ENCODE results near the gene CPTP. TPM values are rescaled to one million over a fixed set of nuclear protein-coding genes. Genes with fewer than 3 reads are reported as not detected.

Gene CPTP
- total and polyA plus RNA-seq, 4 donors: 7.9 to 45.1 (median 22.5) TPM

DNA sequence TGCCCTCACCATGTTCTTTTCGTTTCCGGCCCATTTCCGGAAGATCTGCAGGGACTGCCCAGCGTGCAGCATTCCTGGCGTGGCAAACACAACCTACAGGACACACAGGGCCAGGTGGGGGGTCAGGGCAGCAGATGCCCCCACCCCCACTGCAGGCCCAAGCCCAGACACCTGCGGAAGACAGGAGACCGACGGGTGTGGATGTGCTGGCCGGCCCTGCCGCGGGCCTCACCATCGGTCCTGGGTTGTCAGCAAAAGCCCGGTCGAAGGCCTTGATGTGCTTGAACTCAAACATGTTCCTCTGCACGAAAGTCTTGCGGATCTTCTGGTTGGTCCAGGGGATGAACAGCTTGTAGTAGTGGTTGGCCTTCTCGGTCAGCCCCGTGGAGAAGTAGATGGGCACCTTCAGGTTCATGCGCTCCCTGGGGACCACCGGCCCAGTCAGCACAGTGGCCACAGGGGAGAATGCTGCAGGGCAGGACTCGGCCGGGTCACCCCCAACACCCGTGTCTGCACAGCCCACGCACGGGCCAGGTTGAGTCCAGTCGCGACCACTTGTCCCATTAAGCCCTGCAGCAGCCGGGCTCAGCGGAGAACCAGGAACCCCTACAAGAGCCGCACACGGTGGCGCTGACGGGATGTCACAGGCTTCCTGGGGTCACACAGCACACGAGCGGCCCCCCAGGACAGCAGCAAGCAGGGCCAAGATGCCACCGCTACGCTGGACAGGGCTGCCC, 10.9 kb upstream of the CPTP start:
- Histone ChIP-seq H3K27ac (ENCODE audit: low read depth in 1 of 2, low read length in 2 of 2) (no peak overlapping the region), H3K9ac (ENCODE audit: low read depth in 1 of 2, low read length in 2 of 2) (no peak overlapping the region), H3K9me3 (ENCODE audit: control insufficient read depth in 4 of 4, low read length in 3 of 4) (no peaks in the 10 kb centered on the region), H3K36me3 (ENCODE audit: control insufficient read depth in 4 of 4, insufficient read depth in 3 of 4, low read depth in 1 of 4, low read length in 3 of 4) (peaks cover 3 to 38% (median 19%) of the 10 kb centered on the region in 4 donors), H3K4me1 (ENCODE audit: control insufficient read depth in 4 of 4, insufficient read depth in 4 of 4, low read length in 3 of 4) (peaks cover 6 to 14% (median 10%) of the 10 kb centered on the region in 4 donors), H3K4me3 (ENCODE audit: low read depth in 1 of 3, low read length in 3 of 3) (no peak overlapping the region), H3K27me3 (ENCODE audit: control insufficient read depth in 4 of 4, insufficient read depth in 4 of 4, low read length in 3 of 4) (no peaks in the 10 kb centered on the region)
- DNase-seq (ENCODE audit: low spot score): no peak
- no peak for TF ChIP-seq SP1 (IDR thresholded peaks at IDR 0.05)
- no peak for TF ChIP-seq HNF4A (conservative IDR thresholded peaks at IDR 0.05)
- TF ChIP-seq, protein P1, sequence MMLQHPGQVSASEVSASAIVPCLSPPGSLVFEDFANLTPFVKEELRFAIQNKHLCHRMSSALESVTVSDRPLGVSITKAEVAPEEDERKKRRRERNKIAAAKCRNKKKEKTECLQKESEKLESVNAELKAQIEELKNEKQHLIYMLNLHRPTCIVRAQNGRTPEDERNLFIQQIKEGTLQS (IDR thresholded peaks at IDR 0.05): no peak
- TF ChIP-seq CTCF (IDR thresholded peaks at IDR 0.05; ENCODE audit: low read depth, low read length, missing input control): no peak
- TF ChIP-seq ZBTB33 (IDR thresholded peaks at IDR 0.05): no peak
- no peak for TF ChIP-seq TAF1 (conservative IDR thresholded peaks at IDR 0.05)
- no peak for TF ChIP-seq FOXA1 (IDR thresholded peaks at IDR 0.05)
- no peak for TF ChIP-seq YY1 (IDR thresholded peaks at IDR 0.05)
- TF ChIP-seq, protein P2, sequence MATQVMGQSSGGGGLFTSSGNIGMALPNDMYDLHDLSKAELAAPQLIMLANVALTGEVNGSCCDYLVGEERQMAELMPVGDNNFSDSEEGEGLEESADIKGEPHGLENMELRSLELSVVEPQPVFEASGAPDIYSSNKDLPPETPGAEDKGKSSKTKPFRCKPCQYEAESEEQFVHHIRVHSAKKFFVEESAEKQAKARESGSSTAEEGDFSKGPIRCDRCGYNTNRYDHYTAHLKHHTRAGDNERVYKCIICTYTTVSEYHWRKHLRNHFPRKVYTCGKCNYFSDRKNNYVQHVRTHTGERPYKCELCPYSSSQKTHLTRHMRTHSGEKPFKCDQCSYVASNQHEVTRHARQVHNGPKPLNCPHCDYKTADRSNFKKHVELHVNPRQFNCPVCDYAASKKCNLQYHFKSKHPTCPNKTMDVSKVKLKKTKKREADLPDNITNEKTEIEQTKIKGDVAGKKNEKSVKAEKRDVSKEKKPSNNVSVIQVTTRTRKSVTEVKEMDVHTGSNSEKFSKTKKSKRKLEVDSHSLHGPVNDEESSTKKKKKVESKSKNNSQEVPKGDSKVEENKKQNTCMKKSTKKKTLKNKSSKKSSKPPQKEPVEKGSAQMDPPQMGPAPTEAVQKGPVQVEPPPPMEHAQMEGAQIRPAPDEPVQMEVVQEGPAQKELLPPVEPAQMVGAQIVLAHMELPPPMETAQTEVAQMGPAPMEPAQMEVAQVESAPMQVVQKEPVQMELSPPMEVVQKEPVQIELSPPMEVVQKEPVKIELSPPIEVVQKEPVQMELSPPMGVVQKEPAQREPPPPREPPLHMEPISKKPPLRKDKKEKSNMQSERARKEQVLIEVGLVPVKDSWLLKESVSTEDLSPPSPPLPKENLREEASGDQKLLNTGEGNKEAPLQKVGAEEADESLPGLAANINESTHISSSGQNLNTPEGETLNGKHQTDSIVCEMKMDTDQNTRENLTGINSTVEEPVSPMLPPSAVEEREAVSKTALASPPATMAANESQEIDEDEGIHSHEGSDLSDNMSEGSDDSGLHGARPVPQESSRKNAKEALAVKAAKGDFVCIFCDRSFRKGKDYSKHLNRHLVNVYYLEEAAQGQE (IDR thresholded peaks at IDR 0.05): no peak
- no peak for TF ChIP-seq JUND (IDR thresholded peaks at IDR 0.05)
- no peak for TF ChIP-seq FOXA2 (IDR thresholded peaks at IDR 0.05)
- no peak for TF ChIP-seq HNF4G (IDR thresholded peaks at IDR 0.05)
- TF ChIP-seq GABPA (IDR thresholded peaks at IDR 0.05 in 1 of 2, conservative IDR thresholded peaks at IDR 0.05 in 1 of 2): no peak
- no peak for TF ChIP-seq EGR1 (IDR thresholded peaks at IDR 0.05; ENCODE audit: low read depth in 2 of 2)
- TF ChIP-seq RXRA (IDR thresholded peaks at IDR 0.05): no peak
- no peak for TF ChIP-seq RAD21 (IDR thresholded peaks at IDR 0.05)
- TF ChIP-seq, protein P3, sequence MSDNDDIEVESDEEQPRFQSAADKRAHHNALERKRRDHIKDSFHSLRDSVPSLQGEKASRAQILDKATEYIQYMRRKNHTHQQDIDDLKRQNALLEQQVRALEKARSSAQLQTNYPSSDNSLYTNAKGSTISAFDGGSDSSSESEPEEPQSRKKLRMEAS (IDR thresholded peaks at IDR 0.05): no peak
- no peak for TF ChIP-seq NR2F2 (IDR thresholded peaks at IDR 0.05)
- 92% methylated on average over 37 of the region's 37 CpGs for WGBS
